ENCODE measurements around the gene SERPIND1.

SERPIND1 gene

GRCh38 chr22:20793748-20794649 lies 20.1 kb downstream of the SERPIND1 start:
- no peak for DNase-seq

- no peak for DNase-seq
Measured at GRCh38 chr22:20794650-20795413, 20.9 kb downstream of the SERPIND1 start.

- no peak for DNase-seq
Measured at GRCh38 chr22:20796731-20797130, 22.8 kb downstream of the SERPIND1 start.

GRCh38 chr22:20798218-20798617 lies 24.3 kb downstream of the SERPIND1 start:
- DNase-seq = no peak

GRCh38 chr22:20798974-20799373 lies 25.1 kb downstream of the SERPIND1 start:
- no peak for DNase-seq

GRCh38 chr22:20799449-20799848 lies 25.5 kb downstream of the SERPIND1 start:
- DNase-seq = no peak

- no peak for DNase-seq
Measured at GRCh38 chr22:20802452-20802851, 28.5 kb downstream of the SERPIND1 start.

- no peak for DNase-seq
Measured at GRCh38 chr22:20802922-20803553, 29.1 kb downstream of the SERPIND1 start.

- DNase-seq = peak; percentile 26 to 27
Measured at GRCh38 chr22:20803696-20804324, 29.9 kb downstream of the SERPIND1 start.

GRCh38 chr22:20804650-20805049 lies 30.7 kb downstream of the SERPIND1 start:
- no peak for DNase-seq

- no peak for DNase-seq
Measured at GRCh38 chr22:20805972-20806471, 32.1 kb downstream of the SERPIND1 start.

GRCh38 chr22:20807315-20807752 lies 33.4 kb downstream of the SERPIND1 start:
- DNase-seq = no peak

- DNase-seq = no peak
Measured at GRCh38 chr22:20808844-20809243, 34.9 kb downstream of the SERPIND1 start.

GRCh38 chr22:20809538-20810185 lies 35.7 kb downstream of the SERPIND1 start:
- DNase-seq = no peak

GRCh38 chr22:20810645-20811044 lies 36.7 kb downstream of the SERPIND1 start:
- DNase-seq = no peak

GRCh38 chr22:20811171-20811570 lies 37.3 kb downstream of the SERPIND1 start:
- DNase-seq = no peak

- no peak for DNase-seq
Measured at GRCh38 chr22:20811971-20812660, 38.2 kb downstream of the SERPIND1 start.

GRCh38 chr22:20813056-20813455 lies 39.1 kb downstream of the SERPIND1 start:
- no peak for DNase-seq

GRCh38 chr22:20814221-20814808 lies 40.4 kb downstream of the SERPIND1 start:
- DNase-seq = no peak

GRCh38 chr22:20815477-20816050 lies 41.7 kb downstream of the SERPIND1 start:
- DNase-seq = no peak

- DNase-seq = no peak
Measured at GRCh38 chr22:20816559-20816958, 42.6 kb downstream of the SERPIND1 start.

All from activated CD4-positive, alpha-beta T cell treated with anti-CD3 and anti-CD28 coated beads, Interleukin-2, amount 50 U/mL, for 4 hours (primary cell).